ENCODE measurements around the gene GNG14.

DNA sequence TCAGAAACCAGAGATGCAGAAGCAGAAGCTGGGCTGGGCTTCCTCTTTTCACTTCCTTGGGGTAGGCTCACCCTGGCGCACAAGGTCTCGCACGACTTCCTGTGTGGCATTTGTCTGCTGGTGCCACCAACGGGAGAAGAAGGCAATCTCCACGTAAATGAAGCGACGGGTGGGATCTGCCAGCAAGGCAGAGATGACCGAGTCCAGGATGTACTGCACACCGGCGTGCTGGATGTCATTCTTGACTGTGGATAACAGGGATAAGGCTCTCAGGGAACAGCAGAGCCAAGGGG lies 22.6 kb upstream of the GNG14 start:
- TF ChIP-seq CTCF (conservative IDR thresholded peaks at IDR 0.05; ENCODE audit: low read length) = no peak
- TF ChIP-seq EZH2phosphoT487 (IDR thresholded peaks at IDR 0.05; ENCODE audit: borderline replicate concordance) = no peak
